HG02588 (cell line): ENCODE results near the gene CYP39A1.

Experiments
- ATAC-seq: cut with Tn5 transposase; IDR thresholded peaks from one replicate; pipeline ENCODE4 v1.9.1; 2021; ENCODE audit warnings: mild to moderate bottlenecking, moderate library complexity; ENCODE audit not compliant: unreplicated experiment

Gene CYP39A1

GRCh38 chr6:46592046-46592445, 60.6 kb downstream of the CYP39A1 start:
- no peak for ATAC-seq

DNA sequence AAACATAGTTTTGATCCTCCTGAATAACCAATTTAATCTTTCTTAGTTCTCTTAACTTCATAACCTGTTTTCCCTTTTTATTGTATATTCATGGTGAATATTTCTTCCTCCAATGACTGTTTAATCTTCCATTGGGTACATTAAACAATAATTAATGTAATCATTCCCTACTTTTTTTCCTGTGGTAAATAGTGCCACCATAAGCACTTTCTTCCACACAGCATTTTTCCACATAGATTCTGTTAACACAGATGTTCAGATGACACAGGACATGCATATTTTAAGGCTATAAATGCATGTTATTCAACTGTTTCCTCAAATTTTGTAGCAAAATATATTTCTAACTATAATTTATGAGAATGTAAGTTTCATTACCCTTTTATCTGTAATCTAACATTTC, 61.9 kb downstream of the CYP39A1 start:
- ATAC-seq: no peak

GRCh38 chr6:46586906-46587305, 65.7 kb downstream of the CYP39A1 start:
- ATAC-seq: no peak

- ATAC-seq: no peak
These were observed 68.0 kb downstream of the CYP39A1 start for GRCh38 chr6:46584586-46584985.

DNA sequence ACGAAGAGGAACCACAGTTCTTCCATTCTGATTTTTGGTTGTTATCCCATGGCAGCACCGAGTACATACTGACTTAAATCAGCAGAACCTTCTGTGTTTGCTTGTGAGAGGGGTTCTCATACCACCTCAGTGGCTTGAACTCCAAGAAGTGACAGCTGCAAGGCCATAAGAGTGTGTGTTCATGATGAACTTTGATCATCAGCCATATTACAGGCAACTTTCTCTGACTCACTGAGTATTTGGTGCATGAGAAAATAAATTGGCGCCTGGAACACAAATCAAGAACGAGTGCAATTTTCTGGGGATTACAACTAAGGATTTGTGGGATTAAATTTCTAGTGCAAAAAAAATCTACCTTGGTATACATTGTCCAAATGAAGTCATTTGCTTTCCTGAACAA, 68.9 kb downstream of the CYP39A1 start:
- ATAC-seq: no peak

DNA sequence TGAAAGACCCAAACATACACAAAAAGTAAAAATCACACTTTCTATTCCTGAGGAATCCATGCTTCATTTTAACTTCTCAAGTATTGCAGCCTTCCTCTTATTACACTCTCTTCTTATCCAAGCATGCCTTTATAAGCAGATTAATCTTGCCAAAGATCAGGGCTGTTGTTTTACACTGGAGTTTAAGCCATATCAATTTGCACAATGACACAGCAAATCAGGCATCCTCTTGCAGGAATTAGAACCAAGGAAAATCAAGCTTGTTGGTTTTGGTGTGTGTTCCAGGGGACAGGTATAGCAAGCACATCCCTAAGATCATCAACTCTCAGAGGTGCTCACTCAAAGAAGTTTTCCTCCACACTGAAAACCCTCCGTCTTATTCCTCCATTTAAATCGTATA, 69.5 kb downstream of the CYP39A1 start:
- no peak for ATAC-seq

GRCh38 chr6:46581459-46582177, 71.0 kb downstream of the CYP39A1 start:
- no peak for ATAC-seq

- ATAC-seq: no peak
These were observed 77.1 kb downstream of the CYP39A1 start for GRCh38 chr6:46575530-46575929.

DNA sequence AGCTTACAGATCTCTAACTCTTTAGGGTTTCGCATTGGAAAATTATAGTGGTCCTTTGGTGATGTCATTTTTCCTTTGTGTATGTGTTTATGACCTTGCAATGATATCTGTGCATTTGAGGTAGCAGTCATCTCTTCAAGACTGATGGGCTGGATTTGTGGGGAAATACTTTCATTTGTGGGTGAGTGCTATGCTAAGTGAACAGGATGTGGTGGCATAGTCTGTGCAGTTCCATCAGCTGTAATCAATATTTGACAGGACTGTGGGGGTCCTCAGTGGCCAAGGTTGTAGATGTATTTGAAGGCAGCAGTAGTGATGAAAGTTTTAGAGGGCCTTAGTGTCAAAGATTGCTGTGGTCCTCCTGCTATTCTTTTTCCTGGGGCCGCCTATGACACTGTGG, 79.5 kb downstream of the CYP39A1 start:
- no peak for ATAC-seq

DNA sequence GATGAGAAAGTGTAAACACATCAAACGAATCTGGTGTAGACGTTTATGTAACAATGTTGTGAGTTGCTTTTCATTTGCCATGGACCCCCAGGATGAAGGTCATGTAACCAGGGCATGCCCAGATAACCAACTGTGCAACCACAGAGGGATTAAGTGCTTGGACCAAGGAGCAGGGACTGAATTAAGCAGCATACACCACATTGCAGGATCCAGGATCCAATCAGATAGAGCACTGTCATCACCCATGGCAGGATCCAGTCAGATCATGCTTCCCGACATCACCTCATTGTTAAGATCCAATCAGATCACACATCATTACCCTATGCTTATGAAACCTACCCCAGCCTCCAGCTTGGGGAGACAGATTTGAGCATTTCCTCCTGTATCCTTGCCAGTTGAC, 87.1 kb downstream of the CYP39A1 start:
- no peak for ATAC-seq

- no peak for ATAC-seq
These were observed 88.7 kb downstream of the CYP39A1 start for GRCh38 chr6:46563924-46564323.

DNA sequence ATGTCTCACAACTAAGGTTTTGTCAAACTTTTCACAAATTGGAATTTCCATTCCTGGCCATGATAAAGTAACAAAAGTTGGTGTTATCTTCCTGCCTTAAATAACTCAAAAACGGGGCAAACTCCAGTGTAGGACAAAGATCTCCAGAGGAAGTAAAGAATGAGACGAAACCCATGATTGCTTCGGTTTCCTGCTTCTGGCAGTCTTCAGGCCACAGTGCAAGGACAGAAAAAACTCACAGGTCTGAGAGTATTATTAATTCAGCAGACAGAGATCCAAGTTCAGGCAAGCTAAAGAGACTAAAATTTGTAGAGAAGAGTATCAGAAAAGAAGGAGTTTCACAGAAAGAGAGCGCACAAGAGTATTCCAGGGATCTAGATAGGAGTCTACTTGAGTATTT, 96.6 kb downstream of the CYP39A1 start:
- no peak for ATAC-seq

DNA sequence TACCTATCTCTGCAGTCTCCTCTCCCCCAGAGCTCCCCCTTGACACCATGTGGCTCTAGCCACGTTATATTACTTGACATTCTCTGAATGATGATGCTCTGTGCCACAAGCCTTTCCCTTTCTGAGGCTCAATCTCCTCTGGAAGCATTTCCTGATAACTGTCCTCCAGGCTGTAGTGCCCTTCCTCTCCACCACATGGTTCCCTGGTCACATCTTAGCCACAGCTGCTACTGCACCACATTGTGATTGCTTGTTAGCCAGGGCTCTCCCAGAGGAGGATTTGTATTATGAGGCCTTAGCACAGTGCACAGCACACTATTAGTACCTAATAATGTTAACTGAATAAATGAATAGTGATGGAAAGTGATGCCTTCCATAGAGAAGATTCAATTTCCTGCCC, 97.5 kb downstream of the CYP39A1 start:
- no peak for ATAC-seq

GRCh38 chr6:46549155-46549554, 103.5 kb downstream of the CYP39A1 start:
- ATAC-seq: no peak

DNA sequence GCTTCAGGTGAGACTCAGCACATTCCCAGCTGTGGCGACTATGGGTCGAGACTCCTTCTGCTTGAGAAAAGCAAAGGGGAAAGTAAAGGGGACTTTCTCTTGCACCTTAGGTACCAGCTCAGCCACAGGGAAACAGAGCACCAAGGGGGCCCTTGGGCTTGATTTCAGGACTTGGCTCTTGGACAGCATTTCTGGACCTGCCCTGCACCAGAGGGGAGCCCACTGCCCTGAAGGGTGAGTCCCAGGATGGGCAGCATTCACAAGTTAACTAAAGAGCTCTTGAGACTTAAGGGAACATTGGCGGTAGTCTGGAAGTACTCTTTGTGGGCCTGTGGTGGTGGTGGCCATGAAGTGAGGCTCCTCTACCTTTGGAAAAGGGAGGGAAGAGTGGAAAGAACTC, 111.1 kb downstream of the CYP39A1 start:
- no peak for ATAC-seq

DNA sequence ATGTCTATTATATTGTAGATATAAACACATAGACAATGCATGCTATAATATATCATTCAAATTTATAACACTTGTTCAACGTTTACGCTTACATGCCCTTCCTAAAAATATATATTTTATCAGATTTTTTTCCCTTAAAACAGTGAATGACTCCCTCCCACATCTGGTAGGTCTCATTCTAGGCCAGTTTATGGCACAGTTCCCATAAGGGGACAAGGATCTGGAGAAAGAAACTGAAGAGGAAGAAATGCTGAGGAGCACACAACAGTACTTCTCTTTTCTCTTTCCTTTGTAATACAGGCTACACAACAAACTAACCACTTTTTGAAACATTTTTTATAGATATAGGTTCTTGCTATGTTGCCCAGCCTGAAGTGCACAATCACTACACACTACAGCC, 112.8 kb downstream of the CYP39A1 start:
- ATAC-seq: no peak

GRCh38 chr6:46538800-46539480, 113.7 kb downstream of the CYP39A1 start:
- no peak for ATAC-seq

GRCh38 chr6:46530896-46531295, 121.7 kb downstream of the CYP39A1 start:
- no peak for ATAC-seq

DNA sequence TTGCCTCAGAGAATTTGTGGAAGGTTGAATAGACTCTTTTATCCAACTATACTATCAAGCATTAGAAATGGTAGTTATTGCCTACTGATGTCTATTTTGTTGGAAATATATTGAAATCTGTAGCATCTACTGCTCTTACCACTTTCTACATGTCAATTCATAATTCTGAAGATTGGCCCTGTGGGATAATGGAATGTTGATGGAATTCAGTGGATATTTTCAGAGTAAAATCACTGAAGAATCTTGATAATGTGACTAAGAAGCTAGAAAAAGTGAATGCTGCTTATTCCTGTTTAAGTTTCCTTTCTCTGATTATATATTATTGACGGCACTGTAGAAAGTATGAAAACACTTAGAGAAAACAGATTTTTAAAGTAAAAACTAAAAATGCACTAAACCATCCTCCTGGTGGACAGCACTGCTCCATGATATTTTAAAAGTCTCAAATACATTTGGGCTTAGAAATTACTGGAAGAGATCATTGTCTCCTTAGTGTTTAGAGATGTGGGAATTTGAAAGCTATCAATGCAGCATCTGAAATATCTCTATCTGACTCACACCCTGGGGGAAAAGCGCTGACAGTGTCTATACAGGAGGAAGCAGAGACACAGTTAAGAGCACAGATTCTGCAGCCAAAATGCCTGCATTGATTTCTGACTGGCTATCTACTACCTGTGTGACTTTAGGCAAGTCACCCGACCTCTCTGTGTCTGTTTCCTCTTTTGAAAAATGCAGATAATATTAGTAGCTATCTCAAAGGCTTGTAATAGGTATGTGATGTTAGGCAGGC, 123.5 kb downstream of the CYP39A1 start:
- no peak for ATAC-seq

GRCh38 chr6:46526607-46527006, 126.0 kb downstream of the CYP39A1 start:
- no peak for ATAC-seq

GRCh38 chr6:46525583-46525982, 127.0 kb downstream of the CYP39A1 start:
- ATAC-seq: no peak

GRCh38 chr6:46521464-46521971, 131.1 kb downstream of the CYP39A1 start:
- ATAC-seq: no peak
